Fibroblast of gingiva (primary cell): ENCODE measurements around the gene USP12.

Experiments
- DNase-seq: peaks from one replicate; pipeline ENCODE4 v3.0.0-alpha.2; 2011; ENCODE audit warnings: low read depth

Gene USP12

GRCh38 chr13:27034678-27035111 is 136.9 kb downstream of the USP12 start:
- no peak for DNase-seq

- no peak for DNase-seq
These were observed 142.7 kb downstream of the USP12 start for GRCh38 chr13:27028683-27029480.

GRCh38 chr13:27027086-27027667 is 144.4 kb downstream of the USP12 start:
- DNase-seq: no peak

DNA sequence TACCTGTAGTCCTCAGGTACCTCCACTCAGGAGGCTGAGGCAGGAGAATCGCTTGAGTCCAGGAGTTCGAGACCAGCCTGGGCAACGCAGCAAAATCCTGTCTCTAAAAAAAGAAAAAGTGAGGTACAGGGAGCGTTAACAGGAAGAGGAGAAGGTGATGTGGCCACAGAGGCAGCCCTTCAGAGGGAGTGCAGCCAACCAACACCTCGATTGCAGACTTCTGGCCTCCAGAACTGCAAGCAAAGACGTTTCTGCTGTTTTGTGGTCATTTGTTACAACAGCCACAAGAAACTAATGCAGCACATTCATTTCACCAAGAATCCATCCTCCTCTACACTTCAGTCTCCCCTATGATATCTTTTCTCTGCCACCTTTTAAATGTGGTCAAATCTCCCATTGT is 145.2 kb downstream of the USP12 start:
- no peak for DNase-seq

GRCh38 chr13:27024776-27025492 is 146.7 kb downstream of the USP12 start:
- DNase-seq: no peak

- DNase-seq: no peak
These were observed 147.5 kb downstream of the USP12 start for GRCh38 chr13:27024074-27024461.

GRCh38 chr13:27023385-27024073 is 148.1 kb downstream of the USP12 start:
- DNase-seq: no peak

DNA sequence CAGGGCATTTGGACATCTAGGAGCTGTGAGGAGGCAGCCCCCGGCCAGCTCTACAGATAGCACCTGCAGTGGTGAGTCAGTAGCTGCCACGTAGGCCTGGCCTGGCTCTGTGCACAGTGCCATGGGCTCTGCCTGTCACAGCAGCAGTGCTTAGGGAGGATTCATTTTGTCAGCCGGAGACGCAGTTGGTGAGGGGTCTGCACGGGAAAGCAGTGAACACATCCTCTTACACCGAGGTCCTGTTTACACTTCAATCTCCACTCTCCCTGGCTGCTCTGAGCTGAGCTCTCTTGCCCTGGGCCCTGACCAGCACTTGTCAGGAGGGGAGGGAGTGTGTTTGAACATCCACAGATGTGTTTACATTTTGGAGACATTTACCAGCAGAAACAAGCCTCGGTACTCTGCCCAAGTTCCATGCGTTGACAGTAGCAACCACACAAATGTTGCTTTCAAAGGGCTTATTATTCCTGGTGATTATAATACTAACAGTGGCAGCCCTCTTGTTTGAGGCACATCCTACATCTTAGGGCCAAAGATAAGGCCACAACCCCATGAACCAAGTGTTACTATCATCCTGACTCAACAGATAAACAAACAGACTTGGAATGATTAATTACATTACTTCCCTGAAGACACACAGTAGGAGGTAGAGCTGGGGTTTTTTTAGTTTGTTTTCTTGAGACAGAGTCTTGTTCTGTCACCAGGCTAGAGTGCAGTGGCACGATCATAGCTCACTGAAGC is 148.9 kb downstream of the USP12 start:
- peak; percentile 82 for DNase-seq

- no peak for DNase-seq
These were observed 151.2 kb downstream of the USP12 start for GRCh38 chr13:27020415-27020814.

DNA sequence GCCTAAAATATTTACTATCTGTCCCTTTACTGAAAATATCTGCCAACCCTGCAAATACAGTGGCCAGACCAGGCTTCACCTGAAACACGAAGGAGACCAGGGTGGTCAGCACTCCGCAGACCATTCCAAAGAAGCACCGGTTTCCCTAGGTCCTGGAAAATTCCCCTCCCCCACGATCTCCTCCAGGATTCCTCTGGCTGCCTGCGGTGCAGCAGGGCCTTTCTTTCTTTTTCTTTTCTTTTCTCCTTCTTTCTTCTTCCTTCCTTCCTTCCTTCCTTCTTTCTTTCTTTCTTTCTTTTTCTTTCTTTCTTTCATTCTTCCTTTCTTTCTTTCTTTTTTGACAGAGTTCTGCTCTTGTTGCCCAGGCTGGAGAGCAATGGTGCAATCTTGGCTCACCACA is 152.7 kb downstream of the USP12 start:
- no peak for DNase-seq

DNA sequence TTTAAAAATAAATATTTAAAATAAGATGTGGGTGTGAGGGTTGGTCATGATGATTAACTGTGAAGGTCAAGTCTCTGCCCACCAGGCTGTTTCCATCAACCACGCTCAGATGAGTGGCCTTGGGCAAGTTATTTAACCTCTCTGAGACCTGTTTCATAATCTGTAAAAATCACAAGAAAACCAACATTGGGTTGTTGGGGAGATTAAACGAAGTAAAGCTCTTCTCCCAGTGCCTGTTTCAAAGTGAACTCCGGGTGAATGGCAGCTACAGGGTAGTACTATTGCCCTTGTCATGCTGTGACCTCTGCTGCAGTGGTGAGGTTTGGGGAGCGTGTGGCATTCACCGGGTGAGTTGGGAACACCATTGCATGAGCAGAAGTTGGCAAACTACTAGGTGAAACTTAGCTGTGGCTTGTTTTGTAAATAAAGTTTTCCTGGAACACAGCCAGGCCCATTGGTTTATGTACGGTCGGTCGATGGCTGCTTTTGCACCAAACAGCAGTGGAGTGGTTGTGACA is 153.2 kb downstream of the USP12 start:
- DNase-seq: no peak

DNA sequence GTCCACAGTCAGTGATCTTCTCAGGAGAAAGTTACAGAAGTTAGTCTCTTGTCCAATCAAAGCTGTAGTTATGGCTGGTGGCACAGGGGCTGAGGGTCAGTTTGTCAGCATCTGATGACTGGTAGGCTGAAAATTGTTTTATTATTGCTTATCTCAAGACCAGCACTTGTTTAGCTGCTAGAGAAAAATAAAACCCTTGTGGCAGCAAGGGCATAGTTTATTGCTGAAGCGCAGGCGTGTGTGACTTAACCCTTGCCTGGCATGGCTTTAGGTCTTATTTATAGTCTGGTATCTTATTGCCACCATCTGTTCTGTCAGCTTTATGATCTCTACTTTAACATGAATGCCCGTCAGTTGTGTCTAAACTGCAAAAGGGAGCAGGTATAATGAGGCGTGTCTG is 154.7 kb downstream of the USP12 start:
- DNase-seq: no peak
